Activated CD4-positive, alpha-beta T cell treated with anti-CD3 and anti-CD28 coated beads for 4 hours (primary cell): ENCODE results near the gene SLC8A2.

Experiments used
- DNase-seq, 2 donors: peaks; one replicate each; pipeline ENCODE4 v3.0.0-alpha.2; 2020

SLC8A2 gene

GRCh38 chr19:47471733-47472457 is at the start of gene SLC8A2:
Gene SLC8A2, minus strand, starts transcription at chr19:47471893. Its CDS starts 5,490 bp downstream, at chr19:47466403.
- DNase-seq: peak; percentile 52 to 61

GRCh38 chr19:47520839-47521238 is 49.1 kb upstream of the SLC8A2 start:
- DNase-seq: no peak

- no peak for DNase-seq
These were observed 48.7 kb upstream of the SLC8A2 start for GRCh38 chr19:47520343-47520806.

GRCh38 chr19:47518854-47519253 is 47.2 kb upstream of the SLC8A2 start:
- no peak for DNase-seq

- DNase-seq: peak; percentile 22 to 47
These were observed 46.4 kb upstream of the SLC8A2 start for GRCh38 chr19:47518139-47518538.

- DNase-seq: peak; percentile 100
These were observed 43.3 kb upstream of the SLC8A2 start, which contains the start of gene NAPA for GRCh38 chr19:47514869-47515588. Gene NAPA, minus strand, starts transcription at chr19:47515063. Its CDS starts 123 bp downstream, at chr19:47514940.

GRCh38 chr19:47514151-47514868 is 42.6 kb upstream of the SLC8A2 start:
- DNase-seq: no peak

- no peak for DNase-seq
These were observed 41.2 kb upstream of the SLC8A2 start for GRCh38 chr19:47512948-47513319.

- DNase-seq: no peak
These were observed 40.7 kb upstream of the SLC8A2 start for GRCh38 chr19:47512183-47512947.

GRCh38 chr19:47511681-47512080 is 40.0 kb upstream of the SLC8A2 start:
- DNase-seq: no peak

GRCh38 chr19:47511128-47511517 is 39.4 kb upstream of the SLC8A2 start:
- no peak for DNase-seq

- no peak for DNase-seq
These were observed 38.9 kb upstream of the SLC8A2 start for GRCh38 chr19:47510516-47511127.

- DNase-seq: no peak
These were observed 38.3 kb upstream of the SLC8A2 start for GRCh38 chr19:47509973-47510372.

GRCh38 chr19:47509170-47509847 is 37.6 kb upstream of the SLC8A2 start:
- DNase-seq: no peak

GRCh38 chr19:47508721-47509120 is 37.0 kb upstream of the SLC8A2 start:
- no peak for DNase-seq

- no peak for DNase-seq
These were observed 36.3 kb upstream of the SLC8A2 start for GRCh38 chr19:47507924-47508553.

- no peak for DNase-seq
These were observed 35.3 kb upstream of the SLC8A2 start for GRCh38 chr19:47507012-47507411.

- no peak for DNase-seq
These were observed 34.8 kb upstream of the SLC8A2 start for GRCh38 chr19:47506459-47506858.

GRCh38 chr19:47505506-47505905 is 33.8 kb upstream of the SLC8A2 start:
- no peak for DNase-seq

- DNase-seq: no peak
These were observed 32.1 kb upstream of the SLC8A2 start for GRCh38 chr19:47503826-47504150.

GRCh38 chr19:47503130-47503825 is 31.6 kb upstream of the SLC8A2 start:
- DNase-seq: no peak
